Peyer's patch (tissue), 4 donors: ENCODE results near the gene MTG2.

Experiments used
- CTCF ChIP-seq, 6 experiments: fragments of 450-650 bp in 4 of 6; fragments of 200-600 bp in 2 of 6; sonication (generic) in 1 of 6; IDR thresholded peaks; one replicate each; pipeline ENCODE4 v1.5.1; 2017 to 2019; ENCODE audit warnings: antibody characterized with exemption in 6 of 6, mild to moderate bottlenecking in 3 of 6, moderate library complexity in 1 of 6
- POLR2A ChIP-seq, 2 donors: fragments of 450-650 bp; IDR thresholded peaks; one replicate each; pipeline ENCODE4 v1.5.1; 2017; ENCODE audit warnings: antibody characterized with exemption in 2 of 2, mild to moderate bottlenecking in 2 of 2, moderate library complexity in 2 of 2

- no peak for TF ChIP-seq POLR2A (IDR thresholded peaks at IDR 0.05)
- no peak for TF ChIP-seq CTCF (IDR thresholded peaks at IDR 0.05)
These were observed 18.6 kb downstream of the MTG2 start for GRCh38 chr20:62201173-62202082.
